Limb (tissue), 2 donors: ENCODE data around the gene SAMD7.

ENCODE experiments used
- DNase-seq, 2 donors: peaks; one replicate each; pipeline ENCODE4 v3.0.0-alpha.2; 2016; ENCODE audit errors: extremely low spot score in 2 of 2

The SAMD7 gene, protein sequence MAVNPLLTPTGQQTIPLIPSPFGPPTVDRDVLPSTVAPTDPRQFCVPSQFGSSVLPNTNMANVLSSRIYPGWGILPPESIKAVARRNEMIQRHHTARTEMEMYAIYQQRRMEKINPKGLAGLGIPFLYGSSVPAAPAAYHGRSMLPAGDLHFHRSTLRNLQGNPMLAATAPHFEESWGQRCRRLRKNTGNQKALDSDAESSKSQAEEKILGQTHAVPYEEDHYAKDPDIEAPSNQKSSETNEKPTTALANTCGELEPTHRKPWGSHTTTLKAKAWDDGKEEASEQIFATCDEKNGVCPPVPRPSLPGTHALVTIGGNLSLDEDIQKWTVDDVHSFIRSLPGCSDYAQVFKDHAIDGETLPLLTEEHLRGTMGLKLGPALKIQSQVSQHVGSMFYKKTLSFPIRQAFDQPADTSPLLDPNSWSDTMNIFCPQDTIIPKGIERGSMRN

GRCh38 chr3:169911272-169911671 is at the start of gene SAMD7:
Gene SAMD7, plus strand, starts transcription at chr3:169911572. Its CDS starts 7,927 bp downstream, at chr3:169919499.
- DNase-seq, result no peak

GRCh38 chr3:169861871-169862270 is 49.5 kb upstream of the SAMD7 start:
- DNase-seq, result no peak

- DNase-seq, result peak; percentile 38 to 65
Observed at GRCh38 chr3:169863458-169863899, 47.9 kb upstream of the SAMD7 start.

- no peak for DNase-seq
Observed at GRCh38 chr3:169864270-169864669, 47.1 kb upstream of the SAMD7 start.

DNA sequence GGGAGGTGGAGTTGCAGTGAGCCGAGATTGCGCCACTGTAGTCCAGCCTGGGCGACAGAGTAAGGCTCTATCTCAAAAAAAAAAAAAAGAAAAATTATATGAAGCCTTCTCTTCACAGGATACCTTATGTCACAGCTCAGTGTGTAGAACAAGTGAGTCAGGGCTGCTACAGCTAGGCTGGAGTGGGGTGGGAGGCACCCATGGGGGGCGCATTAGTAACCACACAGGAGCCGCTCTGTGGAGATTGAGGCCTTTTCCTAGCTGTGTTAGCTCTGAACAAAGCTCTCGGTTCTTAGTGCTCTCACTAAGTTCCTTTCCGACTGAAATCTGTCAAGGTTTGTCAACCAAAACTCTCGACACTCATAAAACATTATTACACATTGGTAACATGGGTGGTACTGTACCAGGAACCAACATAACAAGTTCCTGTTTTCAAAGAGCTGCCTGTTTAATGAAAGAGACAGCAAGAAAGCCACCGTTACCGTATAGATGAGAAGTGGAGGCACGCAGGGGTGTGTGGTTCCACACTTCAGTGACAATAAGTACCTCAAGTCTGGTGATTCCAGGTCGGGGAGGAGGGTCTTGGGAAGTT is 46.1 kb upstream of the SAMD7 start:
- DNase-seq, result no peak

DNA sequence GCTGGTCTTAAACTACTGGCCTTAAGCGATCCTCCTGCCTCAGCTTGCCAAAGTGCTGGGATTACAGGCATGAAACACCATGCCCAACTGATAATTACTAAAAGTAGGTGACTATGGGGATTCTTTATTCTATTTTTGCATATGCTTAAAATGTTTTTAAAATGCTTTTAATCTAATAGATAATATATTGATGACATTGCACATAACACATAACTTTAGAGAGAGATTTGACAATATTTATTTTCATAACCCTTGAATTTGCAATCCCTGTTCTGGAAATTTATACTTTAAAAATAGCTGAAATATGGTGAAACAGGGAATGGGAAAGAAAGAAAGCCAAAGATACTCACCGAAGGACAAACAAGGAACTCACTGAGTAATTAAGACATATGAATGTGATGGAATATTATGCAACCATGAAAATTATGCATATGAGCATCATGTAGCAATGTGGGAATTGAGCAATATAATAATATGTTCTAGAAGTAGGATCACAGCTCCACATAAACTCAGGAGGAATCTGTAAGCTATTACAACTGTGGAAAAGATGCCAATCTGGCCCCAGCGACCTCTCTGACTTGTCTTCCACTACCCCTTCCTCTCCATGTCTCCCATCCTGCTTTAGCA is 43.7 kb upstream of the SAMD7 start:
- DNase-seq, result no peak

GRCh38 chr3:169868369-169868768 is 43.0 kb upstream of the SAMD7 start:
- no peak for DNase-seq

GRCh38 chr3:169869484-169870220 is 41.7 kb upstream of the SAMD7 start, which contains the start of gene LRRC31:
Gene LRRC31, minus strand, starts transcription at chr3:169869935. Its CDS starts 128 bp downstream, at chr3:169869807.
- DNase-seq, result no peak

DNA sequence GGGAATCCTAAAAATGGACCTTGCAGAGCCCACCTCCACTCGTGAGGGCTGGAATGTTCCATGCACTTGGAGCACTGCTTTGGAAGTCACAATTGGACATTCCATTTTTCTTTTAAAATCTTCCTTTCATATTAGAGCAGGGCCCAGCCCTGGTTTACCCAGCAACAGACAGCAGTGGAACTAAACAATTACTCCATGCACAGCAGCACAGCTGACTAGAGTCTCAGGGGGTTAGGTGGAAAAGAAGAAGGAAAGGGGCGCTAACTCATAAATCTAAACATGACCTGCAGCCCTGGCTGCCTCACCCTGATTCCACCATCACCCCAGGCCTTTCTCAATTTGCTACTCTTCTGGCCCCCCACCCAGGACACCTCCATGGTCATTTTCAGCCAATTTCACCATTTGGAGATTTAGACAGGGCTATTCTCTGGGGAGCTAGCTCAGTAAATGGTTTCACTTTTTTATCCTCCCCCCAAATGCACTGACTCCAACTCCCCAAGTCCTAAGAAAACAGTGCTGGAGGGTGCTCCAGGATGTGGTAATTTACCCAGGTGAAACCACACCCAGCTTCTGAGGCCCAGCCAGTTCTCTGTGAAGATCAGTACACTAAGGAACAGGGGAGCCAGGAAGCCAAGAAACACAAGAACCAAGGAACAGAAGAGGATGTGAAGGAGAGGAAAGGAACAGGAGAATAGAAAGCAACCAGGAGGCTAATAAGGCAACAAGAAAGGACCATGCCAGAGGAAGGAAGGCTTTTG is 40.1 kb upstream of the SAMD7 start:
- DNase-seq, result no peak

DNA sequence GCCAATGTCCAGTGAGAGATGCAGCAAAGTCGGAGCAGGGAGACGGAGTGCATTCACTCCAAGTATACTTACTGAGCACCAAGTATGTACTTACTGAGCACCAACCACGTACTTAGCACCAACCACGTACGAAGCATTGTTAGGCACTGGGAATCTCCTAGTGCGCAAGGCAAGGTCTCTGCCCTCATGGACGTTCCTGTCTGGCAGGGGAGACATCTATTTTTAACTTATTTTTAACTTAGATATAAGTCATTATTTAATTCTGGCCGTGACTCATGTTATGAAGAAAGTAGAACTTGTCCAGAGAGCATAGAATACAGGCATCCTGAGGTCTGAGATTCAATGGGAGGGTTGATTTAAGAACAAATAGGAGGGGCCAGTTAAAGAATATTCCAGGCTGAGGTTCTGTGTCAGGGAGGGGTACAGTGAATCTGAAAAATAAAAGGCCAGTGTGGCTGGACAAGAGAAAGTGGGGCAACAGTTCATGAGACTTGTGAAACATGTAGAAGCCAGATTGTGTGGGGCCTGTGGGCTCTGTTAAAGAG is 32.3 kb upstream of the SAMD7 start:
- DNase-seq, result no peak

GRCh38 chr3:169879845-169880575 is 31.4 kb upstream of the SAMD7 start:
- DNase-seq, result no peak

- no peak for DNase-seq
Observed at GRCh38 chr3:169880576-169881250, 30.7 kb upstream of the SAMD7 start.

GRCh38 chr3:169886671-169887070 is 24.7 kb upstream of the SAMD7 start:
- DNase-seq, result no peak

DNA sequence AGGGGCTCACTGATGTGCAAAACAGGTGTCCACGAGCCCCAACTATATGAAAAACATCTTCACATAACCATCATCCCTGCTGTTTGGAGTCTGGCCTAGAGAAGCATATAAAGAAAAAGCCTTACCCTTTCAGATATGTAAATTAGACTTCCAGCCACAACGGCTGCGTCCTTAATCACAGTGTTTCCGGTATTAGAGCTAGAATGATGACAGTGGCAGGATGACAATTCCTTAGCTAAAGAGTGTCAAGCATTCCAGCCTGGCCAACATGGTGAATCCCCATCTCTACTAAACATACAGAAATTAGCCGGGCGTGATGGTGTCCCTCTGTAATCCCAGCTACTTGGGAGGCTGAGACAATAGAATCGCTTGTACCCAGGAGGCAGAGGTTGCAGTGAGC is 19.5 kb upstream of the SAMD7 start:
- DNase-seq, result no peak

- no peak for DNase-seq
Observed at GRCh38 chr3:169894110-169894509, 17.3 kb upstream of the SAMD7 start.

DNA sequence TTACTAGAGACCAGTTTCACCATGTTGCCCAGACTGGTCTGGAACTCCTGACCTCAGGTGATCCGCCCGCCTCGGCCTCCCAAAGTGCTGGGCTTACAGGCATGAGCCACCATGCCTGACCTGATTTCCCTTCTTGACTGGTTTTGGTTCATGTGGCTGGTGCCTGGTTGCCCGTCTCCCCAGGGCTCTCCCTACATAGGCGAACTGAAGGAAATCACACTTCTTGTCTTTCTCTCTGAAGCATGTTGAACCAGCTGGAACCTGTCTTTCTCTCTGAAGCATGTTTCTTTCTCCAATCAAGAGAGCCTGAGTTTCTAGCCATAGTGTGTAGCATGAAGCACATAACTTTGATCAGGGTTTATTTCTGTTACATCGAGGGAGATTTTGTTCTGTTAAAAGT is 16.3 kb upstream of the SAMD7 start:
- DNase-seq, result no peak

GRCh38 chr3:169897284-169897683 is 14.1 kb upstream of the SAMD7 start:
- no peak for DNase-seq

- DNase-seq, result no peak
Observed at GRCh38 chr3:169901453-169901852, 9.9 kb upstream of the SAMD7 start.

- DNase-seq, result no peak
Observed at GRCh38 chr3:169905404-169905803, 6.0 kb upstream of the SAMD7 start.
